Measurements from ENCODE around the gene KAZN.

KAZN gene

GRCh38 chr1:14923727-14924452 is 325.4 kb downstream of the KAZN start:
- peak overlapping the region; percentile 79 for H3K18ac ChIP-seq (ENCODE audit: low read length)
- no peak overlapping the region for H2BK5ac ChIP-seq (ENCODE audit: low read depth, low read length, poor library complexity)
- peaks cover 5% of the 10 kb centered on the region for H3K79me2 ChIP-seq (ENCODE audit: control insufficient read depth, insufficient read depth, low read length, poor library complexity)
- no peaks in the 10 kb centered on the region for H3K36me3 ChIP-seq (ENCODE audit: control insufficient read depth in 1 of 2, insufficient read depth in 2 of 2, low read length in 2 of 2)
- peak overlapping the region; percentile 33 for H2AFZ ChIP-seq (ENCODE audit: insufficient read depth, low read length, poor library complexity)
- peak overlapping the region; percentile 65 for H2BK120ac ChIP-seq (ENCODE audit: insufficient read depth, low read length, poor library complexity)
- H4K8ac ChIP-seq (ENCODE audit: low read depth, low read length): peak overlapping the region; percentile 77
- H3K4me1 ChIP-seq (ENCODE audit: control insufficient read depth in 1 of 2, insufficient read depth in 2 of 2, low read length in 2 of 2): peaks cover 12 to 18% of the 10 kb centered on the region in 2 experiments
- peak overlapping the region; percentile 82 for H3K4me3 ChIP-seq (ENCODE audit: low read depth, low read length)
- peak; percentile 68 to 82 for DNase-seq
- peak overlapping the region; percentile 96 for H3K4me2 ChIP-seq (ENCODE audit: low read length)
- H4K12ac ChIP-seq (ENCODE audit: low read depth, low read length): no peak overlapping the region
- H3K14ac ChIP-seq (ENCODE audit: low read length): peak overlapping the region; percentile 58
- peak overlapping the region; percentile 79 for H2BK12ac ChIP-seq (ENCODE audit: low read length)
- peaks cover 9% of the 10 kb centered on the region for H3K79me1 ChIP-seq (ENCODE audit: low read length)
- H4K91ac ChIP-seq (ENCODE audit: low read depth, low read length): peak overlapping the region; percentile 87
- H3K9ac ChIP-seq (ENCODE audit: low read length): peak overlapping the region; percentile 41
- H3K27me3 ChIP-seq (ENCODE audit: insufficient read depth, low read length): no peaks in the 10 kb centered on the region
- peak overlapping the region; percentile 61 for H2AK5ac ChIP-seq (ENCODE audit: low read length)
- H3K9me3 ChIP-seq (ENCODE audit: insufficient read depth, low read depth, low read length): no peaks in the 10 kb centered on the region
- H3K4ac ChIP-seq (ENCODE audit: low read depth, low read length): no peak overlapping the region
- no peak overlapping the region for H3K27ac ChIP-seq (ENCODE audit: low read depth, low read length)
- no CpG with 5 or more reads among the region's 101 CpGs for WGBS (ENCODE audit: extremely low coverage, insufficient coverage, insufficient read length)
- H3K23ac ChIP-seq (ENCODE audit: low read length): no peak overlapping the region

GRCh38 chr1:14924455-14925331 is 326.2 kb downstream of the KAZN start:
- peak overlapping the region; percentile 85 for H3K14ac ChIP-seq (ENCODE audit: low read length)
- peak overlapping the region; percentile 79 for H2BK12ac ChIP-seq (ENCODE audit: low read length)
- H3K18ac ChIP-seq (ENCODE audit: low read length): peak overlapping the region; percentile 90
- no peak overlapping the region for H3K23ac ChIP-seq (ENCODE audit: low read length)
- peaks cover 14 to 21% of the 10 kb centered on the region in 2 experiments for H3K4me1 ChIP-seq (ENCODE audit: control insufficient read depth in 1 of 2, insufficient read depth in 2 of 2, low read length in 2 of 2)
- H4K8ac ChIP-seq (ENCODE audit: low read depth, low read length): peak overlapping the region; percentile 75
- peak overlapping the region; percentile 96 for H3K4me2 ChIP-seq (ENCODE audit: low read length)
- no CpG with 5 or more reads among the region's 94 CpGs for WGBS (ENCODE audit: extremely low coverage, insufficient coverage, insufficient read length)
- no peaks in the 10 kb centered on the region for H3K9me3 ChIP-seq (ENCODE audit: insufficient read depth, low read depth, low read length)
- peak overlapping the region; percentile 82 for H2BK120ac ChIP-seq (ENCODE audit: insufficient read depth, low read length, poor library complexity)
- H3K79me2 ChIP-seq (ENCODE audit: control insufficient read depth, insufficient read depth, low read length, poor library complexity): peaks cover 5% of the 10 kb centered on the region
- peak overlapping the region; percentile 75 for H3K4ac ChIP-seq (ENCODE audit: low read depth, low read length)
- DNase-seq: peak; percentile 30 to 63
- H3K9ac ChIP-seq (ENCODE audit: low read length): peak overlapping the region; percentile 61
- H4K91ac ChIP-seq (ENCODE audit: low read depth, low read length): peak overlapping the region; percentile 78
- peak overlapping the region; percentile 51 for H2AK5ac ChIP-seq (ENCODE audit: low read length)
- H3K27ac ChIP-seq (ENCODE audit: low read depth, low read length): no peak overlapping the region
- H4K12ac ChIP-seq (ENCODE audit: low read depth, low read length): peak overlapping the region; percentile 66
- peak overlapping the region; percentile 29 for H2BK5ac ChIP-seq (ENCODE audit: low read depth, low read length, poor library complexity)
- H3K79me1 ChIP-seq (ENCODE audit: low read length): peaks cover 9% of the 10 kb centered on the region
- H3K36me3 ChIP-seq (ENCODE audit: control insufficient read depth in 1 of 2, insufficient read depth in 2 of 2, low read length in 2 of 2): no peaks in the 10 kb centered on the region
- H3K27me3 ChIP-seq (ENCODE audit: insufficient read depth, low read length): no peaks in the 10 kb centered on the region
- peak overlapping the region; percentile 82 for H3K4me3 ChIP-seq (ENCODE audit: low read depth, low read length)
- H2AFZ ChIP-seq (ENCODE audit: insufficient read depth, low read length, poor library complexity): peak overlapping the region; percentile 55

GRCh38 chr1:14925336-14926136 is 327.1 kb downstream of the KAZN start:
- no CpG with 5 or more reads among the region's 12 CpGs for WGBS (ENCODE audit: extremely low coverage, insufficient coverage, insufficient read length)
- Histone ChIP-seq H3K4me3 (ENCODE audit: low read depth, low read length) (no peak overlapping the region), H3K36me3 (ENCODE audit: control insufficient read depth in 1 of 2, insufficient read depth in 2 of 2, low read length in 2 of 2) (peaks cover 2 to 3% of the 10 kb centered on the region in 2 experiments)

GRCh38 chr1:14926229-14926628 is 327.7 kb downstream of the KAZN start:
- Histone ChIP-seq H4K91ac (ENCODE audit: low read depth, low read length) (no peak overlapping the region), H2BK5ac (ENCODE audit: low read depth, low read length, poor library complexity) (no peak overlapping the region), H3K18ac (ENCODE audit: low read length) (no peak overlapping the region), H3K79me2 (ENCODE audit: control insufficient read depth, insufficient read depth, low read length, poor library complexity) (peaks cover 5% of the 10 kb centered on the region), H3K4me2 (ENCODE audit: low read length) (no peak overlapping the region), H3K27ac (ENCODE audit: low read depth, low read length) (no peak overlapping the region), H3K14ac (ENCODE audit: low read length) (no peak overlapping the region), H3K4me1 (ENCODE audit: control insufficient read depth in 1 of 2, insufficient read depth in 2 of 2, low read length in 2 of 2) (peaks cover 20 to 24% of the 10 kb centered on the region in 2 experiments), H3K23ac (ENCODE audit: low read length) (no peak overlapping the region), H2BK120ac (ENCODE audit: insufficient read depth, low read length, poor library complexity) (no peak overlapping the region), H3K4ac (ENCODE audit: low read depth, low read length) (no peak overlapping the region), H3K27me3 (ENCODE audit: insufficient read depth, low read length) (no peaks in the 10 kb centered on the region), H4K8ac (ENCODE audit: low read depth, low read length) (no peak overlapping the region), H3K9ac (ENCODE audit: low read length) (no peak overlapping the region), H2AFZ (ENCODE audit: insufficient read depth, low read length, poor library complexity) (no peak overlapping the region), H2AK5ac (ENCODE audit: low read length) (no peak overlapping the region), H2BK12ac (ENCODE audit: low read length) (no peak overlapping the region), H3K4me3 (ENCODE audit: low read depth, low read length) (no peak overlapping the region), H3K79me1 (ENCODE audit: low read length) (peaks cover 17% of the 10 kb centered on the region), H3K9me3 (ENCODE audit: insufficient read depth, low read depth, low read length) (no peaks in the 10 kb centered on the region), H4K12ac (ENCODE audit: low read depth, low read length) (no peak overlapping the region), H3K36me3 (ENCODE audit: control insufficient read depth in 1 of 2, insufficient read depth in 2 of 2, low read length in 2 of 2) (peaks cover 4 to 5% of the 10 kb centered on the region in 2 experiments)
- DNase-seq: peak; percentile 87 to 97
- WGBS (ENCODE audit: extremely low coverage, insufficient coverage, insufficient read length): no CpG with 5 or more reads among the region's 3 CpGs

More at GRCh38 chr1:14925336-14926136, 327.1 kb downstream of the KAZN start:
- no peak overlapping the region for H3K27ac ChIP-seq (ENCODE audit: low read depth, low read length)
- no peak overlapping the region for H3K4ac ChIP-seq (ENCODE audit: low read depth, low read length)
- H2BK120ac ChIP-seq (ENCODE audit: insufficient read depth, low read length, poor library complexity): no peak overlapping the region
- H3K27me3 ChIP-seq (ENCODE audit: insufficient read depth, low read length): no peaks in the 10 kb centered on the region
- H3K23ac ChIP-seq (ENCODE audit: low read length): no peak overlapping the region
- H3K18ac ChIP-seq (ENCODE audit: low read length): peak overlapping the region; percentile 90
- peak overlapping the region; percentile 61 for H3K9ac ChIP-seq (ENCODE audit: low read length)
- H4K8ac ChIP-seq (ENCODE audit: low read depth, low read length): no peak overlapping the region
- no peak overlapping the region for H2BK5ac ChIP-seq (ENCODE audit: low read depth, low read length, poor library complexity)
- H3K14ac ChIP-seq (ENCODE audit: low read length): no peak overlapping the region
- no peak overlapping the region for H4K12ac ChIP-seq (ENCODE audit: low read depth, low read length)
- no peaks in the 10 kb centered on the region for H3K9me3 ChIP-seq (ENCODE audit: insufficient read depth, low read depth, low read length)
- peaks cover 20 to 24% of the 10 kb centered on the region in 2 experiments for H3K4me1 ChIP-seq (ENCODE audit: control insufficient read depth in 1 of 2, insufficient read depth in 2 of 2, low read length in 2 of 2)
- peak overlapping the region; percentile 96 for H3K4me2 ChIP-seq (ENCODE audit: low read length)
- H4K91ac ChIP-seq (ENCODE audit: low read depth, low read length): peak overlapping the region; percentile 78
- H2BK12ac ChIP-seq (ENCODE audit: low read length): no peak overlapping the region
- H3K79me2 ChIP-seq (ENCODE audit: control insufficient read depth, insufficient read depth, low read length, poor library complexity): peaks cover 5% of the 10 kb centered on the region
- H2AK5ac ChIP-seq (ENCODE audit: low read length): no peak overlapping the region
- peak; percentile 82 to 88 for DNase-seq
- H2AFZ ChIP-seq (ENCODE audit: insufficient read depth, low read length, poor library complexity): no peak overlapping the region
- peaks cover 15% of the 10 kb centered on the region for H3K79me1 ChIP-seq (ENCODE audit: low read length)
